T-helper 17 cell (primary cell): ENCODE data around the gene TMEM106A. TPM values are rescaled to one million over a fixed set of nuclear protein-coding genes. Genes with fewer than 3 reads are reported as not detected.
"Not testable (repeated sequence)": the region's sequence is repeated elsewhere in the genome, so short reads cannot be mapped to it uniquely, and the experiment has no call there.

ENCODE experiments used
- ATAC-seq: fragments of 150-1000 bp; cut with Tn5 transposase; 2 replicates; pipeline ENCODE4 v1.10.0; 2021; ENCODE audit warnings: mild to moderate bottlenecking, moderate library complexity
- DNase-seq, 3 donors: peaks; one replicate each; pipeline versions ENCODE4 v3.0.0 to v3.0.0-alpha.2; 2020 to 2021
- H3K9me3 ChIP-seq: one replicate; pipeline ENCODE4 v1.7.0; 2013; ENCODE audit warnings: low read length, mild to moderate bottlenecking; ENCODE audit not compliant: control insufficient read depth, poor library complexity, severe bottlenecking
- H3K27ac Mint-ChIP-seq: one replicate; pipeline ENCODE4 v1.8.0; 2022; ENCODE audit warnings: mild to moderate bottlenecking, moderate library complexity, mixed read lengths
- H3K27me3 Mint-ChIP-seq: one replicate; pipeline ENCODE4 v1.8.0; 2022; ENCODE audit warnings: mixed read lengths
- H3K36me3 Mint-ChIP-seq: one replicate; pipeline ENCODE4 v1.8.0; 2022; ENCODE audit warnings: low read depth, mixed read lengths
- H3K4me1 Mint-ChIP-seq: one replicate; pipeline ENCODE4 v1.8.0; 2022; ENCODE audit warnings: mild to moderate bottlenecking, mixed read lengths
- H3K4me3 Mint-ChIP-seq: one replicate; pipeline ENCODE4 v1.8.0; 2022; ENCODE audit warnings: mild to moderate bottlenecking, moderate library complexity, mixed read lengths
- total RNA-seq, 4 donors: library from RNA in 2 of 4; stranded (reverse) in 2 of 4; gene quantifications; one replicate each; pipeline ENCODE4 v1.2.3 and lab custom pipeline; 2022 to 2026

The TMEM106A gene
- total RNA-seq, 2 donors from 2014 or later: 7.0 to 10.0 TPM

DNA sequence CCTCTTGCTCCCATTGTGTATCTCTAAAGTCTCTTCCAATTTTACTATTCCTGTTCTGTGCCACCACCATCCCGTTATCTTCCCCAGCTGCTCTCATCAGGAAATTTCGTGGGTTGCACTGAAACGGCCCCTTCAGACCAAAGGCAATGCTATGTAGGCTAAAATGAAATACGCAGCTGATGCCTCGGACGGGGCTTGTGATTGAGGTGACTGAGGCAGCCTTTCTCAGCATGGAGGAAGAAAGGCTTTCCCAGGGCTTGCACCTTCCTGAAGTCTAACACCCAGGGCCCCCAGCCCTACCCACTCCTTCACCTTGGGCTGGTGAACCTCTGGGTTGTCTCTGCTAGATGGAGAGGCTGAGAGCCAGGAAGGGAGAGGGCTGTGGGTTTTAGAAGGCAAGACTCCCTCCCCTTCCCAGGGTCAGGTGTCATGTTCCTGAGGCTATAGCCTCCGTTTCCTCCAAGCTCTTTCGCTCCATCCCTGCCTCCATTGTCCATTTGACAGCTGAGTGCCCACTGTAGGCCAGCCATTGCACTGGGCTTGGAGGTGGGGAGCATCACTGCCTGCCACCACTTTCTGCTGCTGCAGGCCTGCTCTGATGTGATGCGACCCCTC, 8.9 kb downstream of the TMEM106A start:
- no peaks in the 10 kb centered on the region for H3K9me3 ChIP-seq
- Mint-ChIP-seq H3K27me3 (no peaks in the 10 kb centered on the region), H3K4me1 (peaks cover 8% of the 10 kb centered on the region), H3K4me3 (no peak overlapping the region), H3K27ac (no peak overlapping the region), H3K36me3 (peaks cover 2% of the 10 kb centered on the region)
- DNase-seq: no peak
- ATAC-seq: no peak

DNA sequence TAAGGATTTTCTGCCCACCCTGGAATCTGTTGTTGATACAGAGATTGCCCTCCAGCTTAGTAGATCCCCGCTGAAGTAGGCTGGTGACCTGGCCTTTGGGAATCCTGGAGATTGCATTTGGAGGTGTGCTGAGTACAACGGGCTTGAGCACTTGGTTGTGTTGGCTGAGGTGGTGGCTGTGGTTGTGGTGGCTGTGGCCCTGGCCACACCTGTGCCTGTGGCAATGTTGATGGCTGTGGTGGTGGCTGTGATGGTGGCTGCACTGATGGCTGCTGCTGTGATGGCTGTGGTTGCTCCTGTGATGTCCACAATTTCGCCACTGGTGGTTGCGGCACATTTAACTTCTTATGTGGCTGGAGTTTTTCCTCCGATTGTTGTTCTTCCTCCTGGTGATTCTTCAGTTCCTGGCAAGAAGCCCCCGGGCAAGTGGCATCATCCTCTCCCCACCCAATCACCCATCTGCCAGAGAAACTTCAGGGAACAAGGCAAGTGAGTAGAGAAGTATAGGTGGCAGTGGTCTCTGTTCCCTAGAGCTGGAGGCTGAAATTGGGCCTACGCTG, 12.6 kb downstream of the TMEM106A start:
- DNase-seq (no peak), ATAC-seq (no peak)
- H3K27ac Mint-ChIP-seq: no peak overlapping the region
- H3K27me3 Mint-ChIP-seq: no peaks in the 10 kb centered on the region
- H3K4me1 Mint-ChIP-seq: peaks cover 2% of the 10 kb centered on the region
- H3K4me3 Mint-ChIP-seq: no peak overlapping the region
- H3K36me3 Mint-ChIP-seq: no peaks in the 10 kb centered on the region
- no peaks in the 10 kb centered on the region for H3K9me3 ChIP-seq

DNA sequence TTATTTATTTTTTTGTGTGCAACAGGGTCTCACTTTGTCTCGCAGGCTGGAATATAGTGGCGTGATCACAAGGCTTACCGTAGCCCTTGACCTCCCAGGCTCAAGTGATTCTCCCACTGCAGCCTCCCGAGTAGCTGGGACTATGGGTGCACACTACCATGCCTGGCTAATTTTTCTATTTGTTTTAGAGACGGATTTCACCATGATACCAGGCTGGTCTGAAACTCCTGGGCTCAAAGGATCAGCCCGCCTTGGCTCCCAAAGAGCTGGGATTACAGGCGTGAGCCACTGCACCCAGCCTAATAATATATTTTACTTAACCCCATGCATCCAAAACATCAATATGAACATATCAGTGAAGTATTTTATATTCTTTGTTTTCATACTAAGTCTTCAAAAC, 14.7 kb downstream of the TMEM106A start:
- Mint-ChIP-seq H3K4me3 (no peak overlapping the region), H3K27me3 (no peaks in the 10 kb centered on the region), H3K4me1 (no peaks in the 10 kb centered on the region), H3K36me3 (no peaks in the 10 kb centered on the region), H3K27ac (no peak overlapping the region)
- ATAC-seq (no peak), DNase-seq (no peak)
- H3K9me3 ChIP-seq: no peaks in the 10 kb centered on the region

DNA sequence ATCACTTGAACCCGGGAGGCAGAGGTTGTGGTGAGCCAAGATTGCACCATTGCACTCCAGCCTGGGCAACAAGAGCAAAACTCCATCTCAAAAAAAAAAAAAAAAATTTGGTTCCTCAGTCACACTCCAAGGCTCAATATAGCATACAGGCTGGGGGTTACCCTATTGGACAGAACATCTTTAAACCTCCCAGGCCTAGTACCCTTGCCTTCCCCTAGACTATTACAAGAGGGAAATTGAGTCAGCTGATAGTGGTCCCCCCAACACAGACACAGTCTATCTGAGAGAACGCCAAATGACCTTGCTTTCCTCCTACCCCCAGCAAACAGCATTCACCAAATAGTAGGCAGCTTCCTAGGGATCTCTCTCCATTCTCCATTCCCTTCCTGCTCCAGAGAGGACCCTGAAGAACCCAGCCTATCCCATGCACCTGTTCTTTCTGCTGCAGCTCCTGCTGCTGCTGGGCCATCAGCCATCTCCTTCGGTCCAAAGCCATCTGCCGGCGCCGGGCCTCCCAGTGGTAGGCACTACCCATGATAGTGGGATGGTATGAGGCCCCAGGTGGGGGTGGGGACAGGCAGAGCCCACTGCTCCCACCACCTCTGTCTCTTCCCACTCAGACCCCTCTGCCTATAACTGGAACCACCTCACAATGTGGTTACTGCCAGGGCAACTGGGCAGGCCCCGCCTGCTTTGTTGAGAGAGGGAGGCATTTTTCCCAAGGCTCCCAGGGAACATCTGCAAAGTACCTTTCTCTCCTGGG, 16.5 kb downstream of the TMEM106A start, which contains the start of gene CCDC200:
Gene CCDC200, minus strand, starts transcription at position 604 of the 763 bp plus-strand sequence. Its CDS starts 69 bp downstream, at position 535.
- not testable (repeated sequence) for H3K4me3 Mint-ChIP-seq, H3K4me1 Mint-ChIP-seq, H3K27me3 Mint-ChIP-seq, H3K9me3 ChIP-seq, ATAC-seq, H3K36me3 Mint-ChIP-seq, H3K27ac Mint-ChIP-seq, DNase-seq

DNA sequence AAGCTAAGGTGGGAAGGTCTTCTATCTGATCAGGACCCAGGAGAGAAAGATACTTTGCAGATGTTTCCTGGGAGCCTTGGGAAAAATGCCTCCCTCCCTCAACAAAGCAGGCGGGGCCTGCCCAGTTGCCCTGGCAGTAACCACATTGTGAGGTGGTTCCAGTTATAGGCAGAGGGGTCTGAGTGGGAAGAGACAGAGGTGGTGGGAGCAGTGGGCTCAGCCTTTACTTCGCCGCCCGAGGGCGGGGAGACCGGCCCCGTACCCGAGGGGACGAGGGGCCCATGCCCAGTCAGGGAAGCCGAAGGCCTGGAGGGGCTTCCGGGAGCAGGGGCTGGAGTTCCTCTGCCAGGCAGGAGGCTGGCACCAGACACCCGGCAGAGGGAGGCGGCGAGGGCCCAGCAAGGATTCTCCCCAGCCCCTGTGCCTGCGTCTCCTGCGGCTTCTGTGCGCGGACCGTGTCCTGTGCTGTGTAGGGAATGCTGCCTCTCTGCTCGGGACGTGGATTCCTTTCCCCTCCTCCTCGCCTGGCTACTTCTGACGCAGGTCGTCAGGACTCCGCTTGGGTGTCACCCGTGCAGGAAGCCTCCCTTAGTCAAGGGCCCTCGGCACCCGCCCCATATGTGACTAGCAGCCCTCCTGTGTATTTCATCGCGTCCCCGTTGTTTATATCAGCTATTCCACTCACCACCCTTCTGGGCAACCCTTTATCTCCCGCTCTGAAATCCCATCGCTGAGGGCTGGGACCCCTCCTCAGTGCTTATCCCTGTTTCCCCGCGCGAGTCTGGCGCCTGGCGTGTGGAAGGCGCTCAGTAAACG, 19.7 kb downstream of the TMEM106A start:
- H3K36me3 Mint-ChIP-seq, H3K9me3 ChIP-seq, H3K27me3 Mint-ChIP-seq, H3K27ac Mint-ChIP-seq, ATAC-seq, H3K4me1 Mint-ChIP-seq, DNase-seq: not testable (repeated sequence)
- peak overlapping the region; percentile 70 for H3K4me3 Mint-ChIP-seq

DNA sequence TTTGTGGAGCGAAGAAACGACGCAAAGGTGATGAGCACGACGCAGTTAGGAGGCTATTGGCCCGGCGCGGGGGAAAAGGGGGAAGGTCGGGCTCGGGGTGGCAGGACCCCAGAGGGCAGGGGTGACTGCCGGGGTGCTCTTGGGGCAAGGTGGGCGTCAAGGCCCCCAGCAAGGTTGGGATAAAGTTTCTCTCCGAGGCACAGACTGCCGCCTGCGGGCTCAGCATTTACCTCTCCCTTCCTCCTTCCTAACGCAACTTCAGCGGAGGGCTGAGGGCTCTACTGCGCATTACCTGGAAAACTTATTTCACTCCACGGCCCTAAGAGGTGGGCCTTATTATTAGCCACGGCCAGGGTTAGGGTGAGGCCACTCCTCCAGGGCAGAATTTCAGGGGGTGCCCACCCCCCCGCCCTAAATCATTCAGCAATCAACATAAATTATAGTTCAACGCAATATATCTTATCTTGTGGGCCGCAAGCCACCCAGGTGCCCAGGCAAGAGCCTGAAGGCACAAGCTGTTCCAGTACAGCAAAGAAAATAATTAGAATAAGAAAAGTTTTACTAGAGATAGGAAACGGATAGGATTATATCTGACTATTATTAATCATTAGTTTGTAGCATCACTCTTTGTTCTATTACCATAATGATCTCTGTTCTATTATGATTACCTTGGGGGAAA, 20.5 kb downstream of the TMEM106A start:
- not testable (repeated sequence) for H3K27me3 Mint-ChIP-seq, ATAC-seq, H3K4me1 Mint-ChIP-seq, H3K36me3 Mint-ChIP-seq, H3K27ac Mint-ChIP-seq, H3K9me3 ChIP-seq
- peak overlapping the region; percentile 70 for H3K4me3 Mint-ChIP-seq
- peak in 2 of 3 donors; percentile 14 to 27 for DNase-seq

DNA sequence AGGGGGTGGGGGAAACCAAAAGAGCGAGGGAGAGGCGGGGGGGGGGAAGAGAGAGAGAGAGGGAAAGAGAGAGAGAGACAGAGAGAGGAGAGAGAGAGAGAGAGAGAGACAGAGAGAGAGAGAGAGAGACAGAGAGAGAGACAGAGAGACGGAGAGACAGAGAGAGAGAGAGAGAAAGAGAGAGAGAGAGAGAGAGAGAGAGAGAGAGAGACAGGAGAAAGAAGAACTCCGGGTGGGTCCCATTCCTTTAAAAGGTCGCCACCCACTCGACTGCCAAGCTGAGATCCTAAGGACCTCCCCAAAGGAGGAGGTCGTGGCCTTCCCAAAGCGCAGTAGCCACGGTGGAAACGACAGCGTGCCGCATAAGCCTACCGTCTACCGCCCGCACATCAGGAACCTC, 21.6 kb downstream of the TMEM106A start:
- H3K4me3 Mint-ChIP-seq: peak overlapping the region; percentile 58
- not testable (repeated sequence) for H3K36me3 Mint-ChIP-seq, DNase-seq, H3K27ac Mint-ChIP-seq, H3K4me1 Mint-ChIP-seq, H3K9me3 ChIP-seq, ATAC-seq, H3K27me3 Mint-ChIP-seq

DNA sequence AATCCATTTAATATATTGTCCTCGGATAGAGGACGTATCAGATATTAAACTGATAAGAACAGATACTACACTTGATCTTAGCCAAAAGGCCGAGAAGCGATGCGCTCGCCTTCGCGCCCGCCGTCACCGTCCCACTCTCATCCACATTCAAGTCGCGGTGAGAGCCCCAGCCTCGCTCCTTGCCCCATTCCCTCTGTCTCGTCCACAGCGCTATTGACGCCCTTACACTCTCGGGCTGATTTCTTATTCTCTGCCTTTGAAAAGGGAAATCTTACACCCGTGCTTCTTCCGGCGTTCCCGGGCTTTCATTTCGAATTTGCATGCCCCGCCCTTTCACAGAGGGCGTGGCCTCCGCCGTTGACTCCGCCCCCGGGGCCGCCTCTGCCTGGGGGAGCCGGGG, 22.2 kb downstream of the TMEM106A start, which contains the start of gene RNU2-1:
Gene RNU2-1, minus strand, starts transcription at position 101 of the 400 bp plus-strand sequence.
- not testable (repeated sequence) for H3K27ac Mint-ChIP-seq, H3K4me1 Mint-ChIP-seq, H3K27me3 Mint-ChIP-seq, DNase-seq, H3K36me3 Mint-ChIP-seq, ATAC-seq, H3K9me3 ChIP-seq
- peak within 1 kb of the TSS; percentile 58 for H3K4me3 Mint-ChIP-seq

DNA sequence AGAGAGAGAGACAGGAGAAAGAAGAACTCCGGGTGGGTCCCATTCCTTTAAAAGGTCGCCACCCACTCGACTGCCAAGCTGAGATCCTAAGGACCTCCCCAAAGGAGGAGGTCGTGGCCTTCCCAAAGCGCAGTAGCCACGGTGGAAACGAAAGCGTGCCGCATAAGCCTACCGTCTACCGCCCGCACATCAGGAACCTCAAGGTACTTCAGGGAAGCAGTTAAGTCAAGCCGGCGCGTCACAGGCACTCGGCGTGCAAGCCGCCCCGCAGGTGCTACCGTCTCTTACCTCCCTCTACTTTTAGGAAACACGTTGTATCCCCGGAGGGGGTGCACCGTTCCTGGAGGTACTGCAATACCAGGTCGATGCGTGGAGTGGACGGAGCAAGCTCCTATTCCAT, 27.9 kb downstream of the TMEM106A start:
- H3K4me3 Mint-ChIP-seq: peak overlapping the region; percentile 25
- not testable (repeated sequence) for H3K36me3 Mint-ChIP-seq, H3K9me3 ChIP-seq, H3K27ac Mint-ChIP-seq, DNase-seq, ATAC-seq, H3K4me1 Mint-ChIP-seq, H3K27me3 Mint-ChIP-seq

DNA sequence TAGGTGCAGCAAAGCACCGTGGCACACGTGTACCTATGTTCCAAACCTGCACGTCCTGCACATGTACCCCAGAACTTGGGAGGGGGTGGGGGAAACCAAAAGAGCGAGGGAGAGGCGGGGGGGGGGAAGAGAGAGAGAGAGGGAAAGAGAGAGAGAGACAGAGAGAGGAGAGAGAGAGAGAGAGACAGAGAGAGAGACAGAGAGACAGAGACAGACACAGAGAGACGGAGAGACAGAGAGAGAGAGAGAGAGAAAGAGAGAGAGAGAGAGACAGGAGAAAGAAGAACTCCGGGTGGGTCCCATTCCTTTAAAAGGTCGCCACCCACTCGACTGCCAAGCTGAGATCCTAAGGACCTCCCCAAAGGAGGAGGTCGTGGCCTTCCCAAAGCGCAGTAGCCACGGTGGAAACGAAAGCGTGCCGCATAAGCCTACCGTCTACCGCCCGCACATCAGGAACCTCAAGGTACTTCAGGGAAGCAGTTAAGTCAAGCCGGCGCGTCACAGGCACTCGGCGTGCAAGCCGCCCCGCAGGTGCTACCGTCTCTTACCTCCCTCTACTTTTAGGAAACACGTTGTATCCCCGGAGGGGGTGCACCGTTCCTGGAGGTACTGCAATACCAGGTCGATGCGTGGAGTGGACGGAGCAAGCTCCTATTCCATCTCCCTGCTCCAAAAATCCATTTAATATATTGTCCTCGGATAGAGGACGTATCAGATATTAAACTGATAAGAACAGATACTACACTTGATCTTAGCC, 29.1 kb downstream of the TMEM106A start:
- H3K27ac Mint-ChIP-seq, DNase-seq, H3K4me1 Mint-ChIP-seq, H3K27me3 Mint-ChIP-seq, H3K36me3 Mint-ChIP-seq, ATAC-seq, H3K4me3 Mint-ChIP-seq, H3K9me3 ChIP-seq: not testable (repeated sequence)

DNA sequence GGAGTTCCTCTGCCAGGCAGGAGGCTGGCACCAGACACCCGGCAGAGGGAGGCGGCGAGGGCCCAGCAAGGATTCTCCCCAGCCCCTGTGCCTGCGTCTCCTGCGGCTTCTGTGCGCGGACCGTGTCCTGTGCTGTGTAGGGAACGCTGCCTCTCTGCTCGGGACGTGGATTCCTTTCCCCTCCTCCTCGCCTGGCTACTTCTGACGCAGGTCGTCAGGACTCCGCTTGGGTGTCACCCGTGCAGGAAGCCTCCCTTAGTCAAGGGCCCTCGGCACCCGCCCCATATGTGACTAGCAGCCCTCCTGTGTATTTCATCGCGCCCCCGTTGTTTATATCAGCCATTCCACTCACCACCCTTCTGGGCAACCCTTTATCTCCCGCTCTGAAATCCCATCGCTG, 34.8 kb downstream of the TMEM106A start:
- H3K36me3 Mint-ChIP-seq, DNase-seq, H3K9me3 ChIP-seq, H3K27ac Mint-ChIP-seq, H3K4me1 Mint-ChIP-seq, H3K27me3 Mint-ChIP-seq, H3K4me3 Mint-ChIP-seq, ATAC-seq: not testable (repeated sequence)
